SU-DHL-6 (cell line): Measurements from ENCODE around the gene RPA3.

Experiments used
- H2AFZ ChIP-seq: fragments of 200-600 bp; sonication (generic); 2 replicates; pipeline ENCODE4 v1.6.1; 2014; ENCODE audit warnings: low read depth, mild to moderate bottlenecking, moderate library complexity, mixed read lengths, antibody characterized with exemption, low read length; ENCODE audit not compliant: severe bottlenecking
- H3F3A ChIP-seq: fragments of 200-600 bp; shearing (Covaris generic); 2 replicates; pipeline ENCODE4 v1.6.0; 2016; ENCODE audit warnings: antibody characterized with exemption, mild to moderate bottlenecking; ENCODE audit not compliant: insufficient read depth
- H3K27ac ChIP-seq: fragments of 200-600 bp; sonication (generic); 2 replicates; pipeline ENCODE4 v1.5.1; 2016; ENCODE audit warnings: low read depth, mild to moderate bottlenecking, low read length, moderate library complexity, mixed read lengths
- H3K27me3 ChIP-seq: fragments of 200-600 bp; sonication (generic), shearing (Covaris generic); 2 replicates; pipeline ENCODE4 v1.6.0; 2014; ENCODE audit warnings: mild to moderate bottlenecking, low read length
- H3K36me3 ChIP-seq: fragments of 200-600 bp; sonication (generic); 2 replicates; pipeline ENCODE4 v1.6.1; 2014; ENCODE audit warnings: mild to moderate bottlenecking, low read length, mixed read lengths
- H3K4me2 ChIP-seq: fragments of 300-600, 200-600 bp; shearing (Covaris generic), sonication (generic); 2 replicates; pipeline ENCODE4 v1.6.0; 2014; ENCODE audit warnings: low read length, low read depth, mild to moderate bottlenecking; ENCODE audit not compliant: poor library complexity, severe bottlenecking
- H3K4me3 ChIP-seq: fragments of 200-600 bp; sonication (generic); 2 replicates; pipeline ENCODE4 v1.5.1; 2014; ENCODE audit warnings: antibody characterized with exemption, low read length, mild to moderate bottlenecking, mixed read lengths; ENCODE audit not compliant: insufficient read depth, poor library complexity, severe bottlenecking
- H3K79me2 ChIP-seq: fragments of 200-600 bp; sonication (generic); 2 replicates; pipeline ENCODE4 v1.6.1; 2014; ENCODE audit warnings: mild to moderate bottlenecking, low read length, moderate library complexity; ENCODE audit not compliant: insufficient read depth
- H3K9ac ChIP-seq: fragments of 200-600 bp; sonication (generic); 2 replicates; pipeline ENCODE4 v1.7.0; 2014; ENCODE audit warnings: mild to moderate bottlenecking, low read length
- H3K9me2 ChIP-seq: fragments of 200-600 bp; sonication (generic); replicated peaks from 2 replicates; pipeline ENCODE4 v1.6.1; 2014; ENCODE audit warnings: low read length; ENCODE audit not compliant: insufficient read depth
- H3K9me3 ChIP-seq: fragments of 200-600 bp; sonication (generic); 2 replicates; pipeline ENCODE4 v1.6.1; 2014; ENCODE audit warnings: low read length, mixed read lengths; ENCODE audit not compliant: insufficient read depth
- H4K20me1 ChIP-seq: fragments of 200-600 bp; sonication (generic); 2 replicates; pipeline ENCODE4 v1.6.1; 2014; ENCODE audit warnings: low read depth, mild to moderate bottlenecking, antibody characterized with exemption, low read length, moderate library complexity, mixed read lengths
- CTCF ChIP-seq: fragments of 200-600 bp; sonication (generic); IDR thresholded peaks from one replicate; pipeline ENCODE4 v1.5.1; 2017; ENCODE audit warnings: antibody characterized with exemption, mild to moderate bottlenecking, low read length, moderate library complexity; ENCODE audit not compliant: insufficient read depth, poor library complexity, severe bottlenecking
- EZH2phosphoT487 ChIP-seq: fragments of 200-600 bp; sonication (generic), shearing (Covaris generic); conservative IDR thresholded peaks from 2 replicates; pipeline ENCODE4 v1.6.1; 2018; ENCODE audit warnings: mild to moderate bottlenecking, antibody characterized with exemption, low read length, moderate library complexity, mixed read lengths

Gene RPA3

GRCh38 chr7:7750571-7751242 is 32.3 kb upstream of the RPA3 start:
- Histone ChIP-seq H3K27ac (no peak overlapping the region), H2AFZ (no peak overlapping the region), H3K4me3 (no peak overlapping the region), H4K20me1 (no peaks in the 10 kb centered on the region), H3K79me2 (no peaks in the 10 kb centered on the region), H3K4me2 (no peak overlapping the region), H3K9me3 (no peaks in the 10 kb centered on the region), H3K9ac (no peak overlapping the region), H3K36me3 (no peaks in the 10 kb centered on the region), H3F3A (no peaks in the 10 kb centered on the region), H3K27me3 (no peaks in the 10 kb centered on the region), H3K9me2 (no peaks in the 10 kb centered on the region)
- TF ChIP-seq EZH2phosphoT487: no peak
- TF ChIP-seq CTCF: no peak

- Histone ChIP-seq H3K27ac (no peak overlapping the region), H3K9ac (no peak overlapping the region)
- TF ChIP-seq EZH2phosphoT487: no peak
- TF ChIP-seq CTCF: no peak
Measured at GRCh38 chr7:7746458-7746857, 28.1 kb upstream of the RPA3 start.

GRCh38 chr7:7745966-7746365 is 27.6 kb upstream of the RPA3 start:
- no peak overlapping the region for H2AFZ ChIP-seq
- H3F3A ChIP-seq: no peaks in the 10 kb centered on the region
- H3K27me3 ChIP-seq: no peaks in the 10 kb centered on the region
- no peak overlapping the region for H3K4me3 ChIP-seq
- H3K4me2 ChIP-seq: no peak overlapping the region
- H3K9ac ChIP-seq: no peak overlapping the region
- no peak overlapping the region for H3K27ac ChIP-seq
- TF ChIP-seq EZH2phosphoT487 (no peak), CTCF (no peak)
- no peaks in the 10 kb centered on the region for H3K9me3 ChIP-seq
- H3K36me3 ChIP-seq: no peaks in the 10 kb centered on the region
- no peaks in the 10 kb centered on the region for H3K9me2 ChIP-seq
- no peaks in the 10 kb centered on the region for H3K79me2 ChIP-seq
- H4K20me1 ChIP-seq: 0 out of 2 replicates have a peak, but pooled peaks cover under 1% of the 10 kb centered on the region

More at GRCh38 chr7:7746458-7746857, 28.1 kb upstream of the RPA3 start:
- H3K9me2 ChIP-seq: no peaks in the 10 kb centered on the region
- H3K36me3 ChIP-seq: no peaks in the 10 kb centered on the region
- H3K27me3 ChIP-seq: no peaks in the 10 kb centered on the region
- no peaks in the 10 kb centered on the region for H3F3A ChIP-seq
- no peaks in the 10 kb centered on the region for H4K20me1 ChIP-seq
- no peak overlapping the region for H3K4me3 ChIP-seq
- H3K4me2 ChIP-seq: no peak overlapping the region
- H2AFZ ChIP-seq: no peak overlapping the region
- H3K79me2 ChIP-seq: no peaks in the 10 kb centered on the region
- H3K9me3 ChIP-seq: no peaks in the 10 kb centered on the region
